Measurements from ENCODE around the gene PROC.

The PROC gene

GRCh38 chr2:127415593-127416505 lies 2.4 kb upstream of the PROC start:
- peak; percentile 94 for DNase-seq

DNA sequence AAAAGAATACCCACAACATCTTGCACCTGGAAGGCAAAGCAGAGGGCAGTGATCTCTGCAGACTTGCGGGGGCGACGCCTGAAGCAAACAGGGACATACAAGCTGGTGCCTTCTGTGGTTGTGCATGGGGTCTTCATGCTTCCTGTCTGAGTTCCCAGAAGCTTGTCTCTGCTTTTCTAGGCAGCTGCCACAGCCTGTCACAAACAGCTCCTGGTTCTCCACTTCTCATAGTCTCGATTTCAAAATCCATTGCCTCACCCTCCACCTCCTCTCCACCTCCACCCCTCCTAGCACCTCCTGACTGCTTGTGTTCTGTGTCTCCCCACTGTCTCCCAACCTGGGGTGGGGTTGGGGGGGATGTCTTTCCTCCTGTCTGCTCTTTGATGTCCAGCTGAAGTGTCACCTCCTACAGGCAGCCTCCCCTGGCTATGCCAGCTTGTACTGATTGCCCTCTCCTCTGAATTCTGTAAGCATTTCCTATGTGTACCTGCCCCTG lies 1.7 kb upstream of the PROC start:
- DNase-seq: no peak

DNA sequence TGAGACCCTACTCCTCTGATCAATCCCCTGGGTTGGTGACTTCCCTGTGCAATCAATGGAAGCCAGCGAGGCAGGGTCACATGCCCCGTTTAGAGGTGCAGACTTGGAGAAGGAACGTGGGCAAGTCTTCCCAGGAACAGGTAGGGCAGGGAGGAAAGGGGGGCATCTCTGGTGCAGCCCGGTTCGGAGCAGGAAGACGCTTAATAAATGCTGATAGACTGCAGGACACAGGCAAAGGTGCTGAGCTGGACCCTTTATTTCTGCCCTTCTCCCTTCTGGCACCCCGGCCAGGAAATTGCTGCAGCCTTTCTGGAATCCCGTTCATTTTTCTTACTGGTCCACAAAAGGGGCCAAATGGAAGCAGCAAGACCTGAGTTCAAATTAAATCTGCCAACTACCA lies 821 bp upstream of the PROC start:
- no peak for DNase-seq

- DNase-seq: no peak
These were observed 844 bp downstream of the PROC start for GRCh38 chr2:127419112-127419430.

- no peak for DNase-seq
These were observed 1.3 kb downstream of the PROC start for GRCh38 chr2:127419448-127420038.

- DNase-seq: no peak
These were observed 2.0 kb downstream of the PROC start for GRCh38 chr2:127420039-127420864.

- no peak for DNase-seq
These were observed 3.0 kb downstream of the PROC start for GRCh38 chr2:127421116-127421800.

- DNase-seq: no peak
These were observed 3.8 kb downstream of the PROC start for GRCh38 chr2:127421871-127422558.

DNA sequence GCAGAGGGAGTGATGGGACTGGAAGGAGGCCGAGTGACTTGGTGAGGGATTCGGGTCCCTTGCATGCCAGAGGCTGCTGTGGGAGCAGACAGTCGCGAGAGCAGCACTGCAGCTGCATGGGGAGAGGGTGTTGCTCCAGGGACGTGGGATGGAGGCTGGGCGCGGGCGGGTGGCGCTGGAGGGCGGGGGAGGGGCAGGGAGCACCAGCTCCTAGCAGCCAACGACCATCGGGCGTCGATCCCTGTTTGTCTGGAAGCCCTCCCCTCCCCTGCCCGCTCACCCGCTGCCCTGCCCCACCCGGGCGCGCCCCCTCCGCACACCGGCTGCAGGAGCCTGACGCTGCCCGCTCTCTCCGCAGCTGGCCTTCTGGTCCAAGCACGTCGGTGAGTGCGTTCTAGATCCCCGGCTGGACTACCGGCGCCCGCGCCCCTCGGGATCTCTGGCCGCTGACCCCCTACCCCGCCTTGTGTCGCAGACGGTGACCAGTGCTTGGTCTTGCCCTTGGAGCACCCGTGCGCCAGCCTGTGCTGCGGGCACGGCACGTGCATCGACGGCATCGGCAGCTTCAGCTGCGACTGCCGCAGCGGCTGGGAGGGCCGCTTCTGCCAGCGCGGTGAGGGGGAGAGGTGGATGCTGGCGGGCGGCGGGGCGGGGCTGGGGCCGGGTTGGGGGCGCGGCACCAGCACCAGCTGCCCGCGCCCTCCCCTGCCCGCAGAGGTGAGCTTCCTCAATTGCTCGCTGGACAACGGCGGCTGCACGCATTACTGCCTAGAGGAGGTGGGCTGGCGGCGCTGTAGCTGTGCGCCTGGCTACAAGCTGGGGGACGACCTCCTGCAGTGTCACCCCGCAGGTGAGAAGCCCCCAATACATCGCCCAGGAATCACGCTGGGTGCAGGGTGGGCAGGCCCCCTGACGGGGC lies 4.6 kb downstream of the PROC start:
- no peak for DNase-seq

GRCh38 chr2:127423478-127423843 lies 5.2 kb downstream of the PROC start:
- DNase-seq: no peak

DNA sequence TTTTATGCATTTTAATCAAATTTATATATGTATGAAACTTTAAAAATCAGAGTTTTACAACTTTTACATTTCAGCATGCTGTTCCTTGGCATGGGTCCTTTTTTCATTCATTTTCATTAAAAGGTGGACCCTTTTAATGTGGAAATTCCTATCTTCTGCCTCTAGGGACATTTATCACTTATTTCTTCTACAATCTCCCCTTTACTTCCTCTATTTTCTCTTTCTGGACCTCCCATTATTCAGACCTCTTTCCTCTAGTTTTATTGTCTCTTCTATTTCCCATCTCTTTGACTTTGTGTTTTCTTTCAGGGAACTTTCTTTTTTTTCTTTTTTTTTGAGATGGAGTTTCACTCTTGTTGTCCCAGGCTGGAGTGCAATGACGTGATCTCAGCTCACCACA lies 5.7 kb downstream of the PROC start:
- no peak for DNase-seq

- no peak for DNase-seq
These were observed 6.6 kb downstream of the PROC start for GRCh38 chr2:127424598-127425520.

- DNase-seq: no peak
These were observed 7.6 kb downstream of the PROC start for GRCh38 chr2:127425540-127426490.

DNA sequence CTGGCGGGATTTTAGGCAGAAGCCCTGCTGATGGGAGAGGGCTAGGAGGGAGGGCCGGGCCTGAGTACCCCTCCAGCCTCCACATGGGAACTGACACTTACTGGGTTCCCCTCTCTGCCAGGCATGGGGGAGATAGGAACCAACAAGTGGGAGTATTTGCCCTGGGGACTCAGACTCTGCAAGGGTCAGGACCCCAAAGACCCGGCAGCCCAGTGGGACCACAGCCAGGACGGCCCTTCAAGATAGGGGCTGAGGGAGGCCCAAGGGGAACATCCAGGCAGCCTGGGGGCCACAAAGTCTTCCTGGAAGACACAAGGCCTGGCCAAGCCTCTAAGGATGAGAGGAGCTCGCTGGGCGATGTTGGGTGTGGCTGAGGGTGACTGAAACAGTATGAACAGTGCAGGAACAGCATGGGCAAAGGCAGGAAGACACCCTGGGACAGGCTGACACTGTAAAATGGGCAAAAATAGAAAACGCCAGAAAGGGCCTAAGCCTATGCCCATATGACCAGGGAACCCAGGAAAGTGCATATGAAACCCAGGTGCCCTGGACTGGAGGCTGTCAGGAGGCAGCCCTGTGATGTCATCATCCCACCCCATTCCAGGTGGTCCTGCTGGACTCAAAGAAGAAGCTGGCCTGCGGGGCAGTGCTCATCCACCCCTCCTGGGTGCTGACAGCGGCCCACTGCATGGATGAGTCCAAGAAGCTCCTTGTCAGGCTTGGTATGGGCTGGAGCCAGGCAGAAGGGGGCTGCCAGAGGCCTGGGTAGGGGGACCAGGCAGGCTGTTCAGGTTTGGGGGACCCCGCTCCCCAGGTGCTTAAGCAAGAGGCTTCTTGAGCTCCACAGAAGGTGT lies 8.5 kb downstream of the PROC start:
- DNase-seq: no peak

- DNase-seq: no peak
These were observed 9.3 kb downstream of the PROC start for GRCh38 chr2:127427376-127428056.

DNA sequence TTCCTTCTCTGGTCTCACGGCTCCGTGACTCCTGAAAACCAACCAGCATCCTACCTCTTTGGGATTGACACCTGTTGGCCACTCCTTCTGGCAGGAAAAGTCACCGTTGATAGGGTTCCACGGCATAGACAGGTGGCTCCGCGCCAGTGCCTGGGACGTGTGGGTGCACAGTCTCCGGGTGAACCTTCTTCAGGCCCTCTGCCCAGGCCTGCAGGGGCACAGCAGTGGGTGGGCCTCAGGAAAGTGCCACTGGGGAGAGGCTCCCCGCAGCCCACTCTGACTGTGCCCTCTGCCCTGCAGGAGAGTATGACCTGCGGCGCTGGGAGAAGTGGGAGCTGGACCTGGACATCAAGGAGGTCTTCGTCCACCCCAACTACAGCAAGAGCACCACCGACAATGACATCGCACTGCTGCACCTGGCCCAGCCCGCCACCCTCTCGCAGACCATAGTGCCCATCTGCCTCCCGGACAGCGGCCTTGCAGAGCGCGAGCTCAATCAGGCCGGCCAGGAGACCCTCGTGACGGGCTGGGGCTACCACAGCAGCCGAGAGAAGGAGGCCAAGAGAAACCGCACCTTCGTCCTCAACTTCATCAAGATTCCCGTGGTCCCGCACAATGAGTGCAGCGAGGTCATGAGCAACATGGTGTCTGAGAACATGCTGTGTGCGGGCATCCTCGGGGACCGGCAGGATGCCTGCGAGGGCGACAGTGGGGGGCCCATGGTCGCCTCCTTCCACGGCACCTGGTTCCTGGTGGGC lies 10.0 kb downstream of the PROC start:
- DNase-seq: no peak

- no peak for DNase-seq
These were observed 10.5 kb downstream of the PROC start for GRCh38 chr2:127428815-127429109.

All from islet precursor cell (in vitro differentiated cells).